Activated T-helper 1 cell treated with Interleukin-2 at 50 U/mL for 16 hours (primary cell): ENCODE results near the gene NAV3.

Experiments used
- DNase-seq: peaks from one replicate; pipeline ENCODE4 v3.0.0-alpha.2; 2020; ENCODE audit warnings: low read depth

NAV3 gene

DNA sequence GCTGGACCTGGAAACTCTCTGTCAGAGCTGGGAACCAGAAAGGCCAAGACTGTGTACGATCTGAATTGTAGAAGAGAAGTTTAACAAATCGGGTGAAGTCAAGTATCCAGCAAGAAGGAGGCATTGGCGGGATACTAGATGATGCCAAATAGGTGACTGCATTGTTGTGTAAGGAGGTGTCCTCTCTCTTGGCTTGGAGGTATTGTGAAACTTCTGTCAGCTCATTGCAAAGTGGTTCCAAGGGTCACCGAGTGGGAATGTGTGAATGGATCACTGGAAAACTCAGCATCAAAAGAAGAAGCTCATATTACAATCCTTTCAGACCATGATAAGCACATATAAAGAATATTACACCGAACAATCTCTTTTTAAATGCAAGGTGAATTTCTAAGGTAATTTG, 11.7 kb downstream of the NAV3 start:
- DNase-seq, result no peak

GRCh38 chr12:77845831-77846230, 15.1 kb downstream of the NAV3 start:
- no peak for DNase-seq

DNA sequence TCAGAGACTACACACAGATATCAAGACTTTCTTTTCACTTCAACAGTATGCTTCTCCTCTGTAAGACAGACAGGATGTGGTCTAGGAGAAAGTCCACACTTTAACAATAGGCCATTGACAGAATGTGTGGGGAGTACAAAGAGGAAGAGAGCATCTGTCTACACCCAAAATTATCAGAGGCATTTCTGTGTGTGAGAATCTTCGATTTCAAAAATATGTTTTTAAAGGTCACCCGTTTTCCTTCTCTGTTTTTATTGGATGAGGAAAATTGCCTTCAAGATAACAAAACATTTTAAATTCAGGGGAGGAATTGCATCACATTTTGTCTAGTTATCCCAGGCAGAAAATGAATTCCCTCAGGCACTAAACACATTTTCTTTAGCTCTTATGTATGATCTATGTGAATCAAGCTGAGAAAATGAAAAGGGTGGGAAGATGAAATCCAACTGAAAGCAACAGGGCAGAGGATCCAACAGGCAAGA, 16.4 kb downstream of the NAV3 start:
- DNase-seq, result no peak

DNA sequence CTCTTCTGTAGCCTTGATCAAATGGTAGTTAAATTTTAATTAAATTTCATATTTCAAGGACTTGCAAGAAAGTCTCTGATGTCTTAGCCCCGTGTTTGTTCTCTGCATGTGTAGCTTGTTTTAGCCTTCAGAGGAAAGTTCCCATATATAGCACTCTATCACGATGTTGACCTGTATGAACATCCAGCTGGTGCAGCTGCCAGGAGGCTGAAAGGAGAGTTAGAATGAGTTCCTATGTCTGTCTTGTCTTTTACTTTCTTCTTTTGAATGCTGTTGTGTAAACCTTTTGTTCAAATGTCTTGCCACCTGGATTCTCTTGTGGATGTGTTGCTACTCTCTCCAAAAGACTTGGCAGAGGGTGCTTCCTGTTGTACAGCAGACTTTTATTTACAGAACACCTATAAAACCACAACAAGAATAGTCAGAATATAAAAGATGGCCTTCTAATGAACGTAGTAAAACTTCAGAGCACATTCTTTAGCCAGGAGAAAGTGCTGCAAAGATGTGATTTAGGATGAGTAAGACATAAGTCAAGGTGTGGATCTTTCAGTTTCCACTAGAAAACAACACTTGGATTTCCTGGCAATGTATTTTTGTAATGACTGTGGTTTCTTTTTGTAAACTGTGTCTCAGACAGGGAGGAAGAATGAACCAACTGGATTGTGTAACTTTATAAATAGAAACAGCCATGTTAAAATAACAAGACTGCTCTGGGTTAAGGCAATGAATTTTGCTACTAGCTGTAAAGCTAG, 17.2 kb downstream of the NAV3 start:
- DNase-seq, result no peak

DNA sequence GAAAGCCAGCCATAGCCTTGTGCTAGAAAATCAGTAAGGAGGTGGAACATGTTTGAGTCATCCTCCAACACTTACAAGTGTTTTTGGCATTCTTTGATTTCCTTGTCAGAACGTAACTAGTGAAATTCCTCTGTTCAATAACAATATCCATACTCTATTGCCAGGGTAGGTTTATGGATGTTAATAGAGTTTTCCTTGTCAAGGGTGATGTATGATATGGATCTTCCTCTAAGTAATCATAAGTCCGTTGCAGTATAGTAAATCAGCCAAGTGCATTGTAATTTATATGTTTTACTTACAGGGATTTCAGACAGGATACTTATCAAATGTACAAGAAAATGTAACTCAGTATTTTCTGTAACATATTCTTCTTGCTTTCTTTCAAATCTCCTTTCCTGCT, 19.4 kb downstream of the NAV3 start:
- DNase-seq, result no peak

- no peak for DNase-seq
Observed at GRCh38 chr12:77850698-77851097, 20.0 kb downstream of the NAV3 start.

- no peak for DNase-seq
Observed at GRCh38 chr12:77855548-77855947, 24.9 kb downstream of the NAV3 start.

- no peak for DNase-seq
Observed at GRCh38 chr12:77861317-77861716, 30.6 kb downstream of the NAV3 start.

- no peak for DNase-seq
Observed at GRCh38 chr12:77865178-77865577, 34.5 kb downstream of the NAV3 start.

GRCh38 chr12:77878901-77879300, 48.2 kb downstream of the NAV3 start:
- DNase-seq, result no peak

DNA sequence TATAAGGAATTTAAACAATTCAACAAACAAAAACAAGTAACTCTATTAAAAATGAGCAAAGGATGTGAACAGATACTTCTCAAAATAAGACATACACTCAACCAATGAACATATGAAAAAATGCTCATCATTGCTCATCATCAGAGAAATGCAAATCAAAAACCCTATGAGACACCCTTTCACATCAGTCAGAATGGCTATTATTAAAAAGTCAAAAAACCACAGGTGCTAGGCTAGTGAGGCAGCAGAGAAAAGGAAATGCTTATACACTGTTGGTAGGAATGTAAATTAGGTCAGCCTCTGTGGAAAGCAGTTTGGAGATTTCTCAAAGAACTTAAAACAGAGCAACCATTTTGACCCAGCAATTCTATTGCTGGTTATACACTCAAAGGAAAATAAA, 52.0 kb downstream of the NAV3 start:
- no peak for DNase-seq

- no peak for DNase-seq
Observed at GRCh38 chr12:77888611-77889010, 57.9 kb downstream of the NAV3 start.

- DNase-seq, result no peak
Observed at GRCh38 chr12:77891518-77892147, 60.9 kb downstream of the NAV3 start.

- DNase-seq, result no peak
Observed at GRCh38 chr12:77893918-77894317, 63.2 kb downstream of the NAV3 start.

DNA sequence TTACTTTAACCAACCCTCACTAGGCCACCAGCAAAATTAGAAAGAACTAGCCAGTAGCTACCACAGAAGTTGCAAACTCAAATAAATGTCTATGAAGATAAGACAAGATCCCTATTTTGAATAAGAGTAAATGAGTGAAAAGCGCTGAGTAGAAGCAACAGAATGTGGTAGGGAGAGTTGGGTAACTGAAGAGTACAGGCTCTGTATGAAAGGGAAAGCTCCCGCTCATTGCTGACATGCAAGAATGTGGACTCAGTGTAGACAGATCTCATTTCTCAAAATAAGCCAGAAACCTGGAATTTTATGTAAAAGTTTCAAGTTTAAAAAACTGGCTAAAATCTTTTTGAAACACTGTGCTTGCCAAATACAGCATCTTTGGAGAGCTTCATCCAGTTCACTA, 63.9 kb downstream of the NAV3 start:
- DNase-seq, result no peak

DNA sequence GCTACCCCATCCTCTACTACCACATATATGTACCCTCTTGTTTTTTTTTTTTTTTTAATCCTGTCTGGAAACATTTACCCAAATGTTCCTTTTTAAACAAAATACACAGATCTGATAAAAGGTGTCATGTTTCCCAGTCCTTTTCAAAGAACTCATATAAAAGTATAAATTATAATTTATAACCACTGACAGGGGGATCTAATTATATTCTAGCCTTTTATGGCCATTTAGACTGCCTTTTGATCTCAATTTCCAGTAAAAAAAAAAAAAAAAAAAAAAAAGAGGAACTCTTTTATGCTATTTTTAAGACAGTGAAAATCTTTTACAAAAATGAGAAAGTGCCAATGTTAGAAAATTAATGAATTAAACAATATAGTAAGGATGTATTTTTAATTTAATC, 65.0 kb downstream of the NAV3 start:
- DNase-seq, result no peak

DNA sequence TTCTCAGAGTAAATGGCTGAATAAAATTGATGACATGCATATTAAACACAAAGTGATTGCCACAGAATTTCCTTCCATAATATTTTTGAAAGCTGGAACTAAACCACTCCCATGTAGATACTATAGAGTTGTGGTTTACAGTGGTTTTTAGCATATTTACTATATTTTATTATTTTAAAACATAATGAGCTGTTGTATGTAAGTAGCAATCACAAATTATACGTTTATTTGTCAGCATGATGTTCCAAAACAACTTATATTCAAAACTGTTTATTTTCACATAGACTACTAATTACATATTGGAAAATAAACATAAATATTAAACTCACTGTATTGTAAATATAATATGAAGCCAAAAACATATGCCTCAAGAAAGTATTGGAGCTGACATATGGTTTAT, 77.2 kb downstream of the NAV3 start:
- DNase-seq, result no peak

DNA sequence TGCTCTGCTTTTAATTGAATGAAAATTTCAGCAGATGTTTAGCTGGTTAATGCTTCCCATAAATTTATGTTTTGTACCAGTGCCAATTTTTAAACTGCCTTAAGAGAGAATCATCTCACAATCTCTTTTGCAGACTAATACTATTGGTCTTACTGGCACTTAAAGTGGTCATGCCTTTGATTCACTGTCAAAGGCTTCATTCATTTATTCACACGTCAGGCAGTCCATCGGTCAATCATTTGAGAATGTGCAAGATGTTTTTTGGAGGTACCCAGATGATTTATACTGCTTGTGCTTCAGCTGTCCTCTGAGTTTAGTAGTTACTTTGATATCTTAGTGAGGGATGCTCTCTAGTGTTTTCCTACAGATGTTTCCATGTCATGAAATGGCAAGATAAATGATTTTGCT, 83.4 kb downstream of the NAV3 start:
- no peak for DNase-seq

DNA sequence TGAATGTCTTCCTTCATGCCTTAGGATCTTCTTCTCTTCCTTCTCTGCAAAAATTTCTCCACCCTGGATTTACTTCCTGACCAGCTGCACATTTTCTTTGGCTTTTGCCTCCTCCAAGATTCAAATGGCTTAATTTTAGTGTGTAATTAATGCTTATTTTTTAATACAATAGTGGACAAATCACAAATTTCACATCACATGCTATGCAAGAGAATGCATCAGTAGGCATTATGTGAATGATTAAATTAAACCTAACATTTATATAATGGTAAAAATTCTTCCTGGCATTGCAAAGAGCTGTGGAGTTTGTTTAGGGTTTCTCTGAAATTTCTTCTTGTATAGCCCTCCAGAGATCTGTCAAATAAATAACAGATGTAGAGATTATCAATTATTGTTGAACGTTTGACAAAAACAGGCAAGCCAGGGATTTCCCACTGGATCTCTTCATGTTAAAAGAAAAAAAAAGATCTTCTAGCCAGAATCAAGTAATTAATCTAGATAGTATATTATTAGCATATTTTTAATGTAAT, 84.4 kb downstream of the NAV3 start:
- no peak for DNase-seq

DNA sequence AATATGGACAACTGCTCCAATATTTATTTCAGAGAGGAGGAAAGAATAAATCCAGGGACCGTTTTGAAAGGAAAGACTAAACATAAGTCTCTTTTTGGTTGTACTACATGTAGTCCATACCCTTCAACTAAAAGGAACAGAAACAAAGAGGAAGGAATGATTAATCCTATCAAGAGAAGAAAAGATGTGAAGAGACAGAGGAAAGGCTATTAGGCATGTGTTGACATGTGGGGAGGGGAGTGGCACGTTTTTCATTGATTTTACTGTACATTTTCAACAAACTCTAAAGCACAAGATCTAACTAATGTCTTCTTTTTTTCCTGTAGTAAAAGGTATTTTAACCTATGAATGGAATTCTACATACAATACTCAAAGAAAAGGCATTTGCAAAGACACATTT, 85.6 kb downstream of the NAV3 start:
- DNase-seq, result no peak

GRCh38 chr12:77918046-77918445, 87.4 kb downstream of the NAV3 start:
- DNase-seq, result no peak

GRCh38 chr12:77919450-77919849, 88.8 kb downstream of the NAV3 start:
- DNase-seq, result no peak

DNA sequence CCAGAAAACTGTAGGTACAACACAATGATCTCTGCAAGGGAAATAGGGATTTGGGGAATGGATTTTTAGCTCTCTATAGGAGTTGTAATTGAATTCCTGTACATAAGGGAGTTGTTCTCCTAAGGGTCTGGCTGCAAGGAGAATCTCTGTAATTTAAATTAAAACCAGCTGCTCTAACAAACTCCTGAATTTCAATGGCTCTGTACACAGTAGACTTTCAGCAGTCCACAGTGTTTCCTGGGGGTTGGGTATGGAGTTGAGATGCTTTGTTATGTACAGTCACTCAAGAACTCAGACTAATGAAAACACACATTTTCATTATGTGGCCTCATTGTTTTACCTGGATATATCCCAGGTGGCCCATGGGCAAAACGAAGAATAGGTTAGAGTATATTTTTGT, 93.2 kb downstream of the NAV3 start:
- no peak for DNase-seq

DNA sequence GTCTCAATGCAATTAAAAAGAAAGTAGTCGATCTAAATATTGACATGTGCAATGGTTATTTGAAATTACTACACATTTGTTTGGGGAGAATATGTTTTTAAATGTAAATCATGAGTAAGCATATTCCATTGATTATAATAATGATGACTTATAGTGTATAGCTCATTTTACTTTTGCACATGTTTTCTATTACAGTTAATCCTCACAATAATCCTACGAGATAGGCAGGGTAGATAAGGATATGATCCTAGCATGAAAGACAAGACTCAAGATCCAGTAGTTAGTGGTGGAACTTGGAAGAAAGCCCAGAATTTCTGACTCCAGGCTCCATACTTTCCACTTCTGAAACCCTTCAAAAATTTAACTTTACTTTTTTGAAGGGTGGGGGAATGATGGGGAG, 94.0 kb downstream of the NAV3 start:
- DNase-seq, result no peak
